Measurements from ENCODE around the gene SPATA33.
A peak's percentile ranks its signal among the peaks of the same experiment; 100 is the strongest.
"Not testable (repeated sequence)": the region's sequence is repeated elsewhere in the genome, so short reads cannot be mapped to it uniquely, and the experiment has no call there.

Gene SPATA33

GRCh38 chr16:89667000-89667399 is 9.4 kb downstream of the SPATA33 start:
- not testable (repeated sequence) for H3K4me3 ChIP-seq (ENCODE audit: extremely low read depth, insufficient read depth, low read length, poor library complexity, severe bottlenecking); H3K4me1 ChIP-seq (ENCODE audit: control insufficient read depth, insufficient read depth, low read length, poor library complexity, severe bottlenecking); H3K27ac ChIP-seq (ENCODE audit: low read depth, low read length, severe bottlenecking)
- peaks cover 13% of the 10 kb centered on the region for H3K9me3 ChIP-seq (ENCODE audit: control insufficient read depth, low read length)
- WGBS, 2 experiments (ENCODE audit: insufficient coverage in 2 of 2), result 57% methylated on average over 3 of the region's 7 CpGs; no CpG with 5 or more reads in 1 of the 2 experiments
- peaks cover 56% of the 10 kb centered on the region for H3K36me3 ChIP-seq (ENCODE audit: control insufficient read depth, insufficient read depth, low read length)

GRCh38 chr16:89667633-89668032 is 10.0 kb downstream of the SPATA33 start:
- 82 to 86% methylated on average over 9 of the region's 9 CpGs for WGBS, 2 experiments (ENCODE audit: insufficient coverage in 2 of 2)
- H3K27ac ChIP-seq (ENCODE audit: low read depth, low read length, severe bottlenecking), result no peak overlapping the region
- peaks cover 13% of the 10 kb centered on the region for H3K9me3 ChIP-seq (ENCODE audit: control insufficient read depth, low read length)
- H3K4me1 ChIP-seq (ENCODE audit: control insufficient read depth, insufficient read depth, low read length, poor library complexity, severe bottlenecking), result no peaks in the 10 kb centered on the region
- peaks cover 50% of the 10 kb centered on the region for H3K36me3 ChIP-seq (ENCODE audit: control insufficient read depth, insufficient read depth, low read length)
- no peak overlapping the region for H3K4me3 ChIP-seq (ENCODE audit: extremely low read depth, insufficient read depth, low read length, poor library complexity, severe bottlenecking)

- H3K27ac ChIP-seq (ENCODE audit: low read depth, low read length, severe bottlenecking), result no peak overlapping the region
- peaks cover 44% of the 10 kb centered on the region for H3K36me3 ChIP-seq (ENCODE audit: control insufficient read depth, insufficient read depth, low read length)
- H3K4me1 ChIP-seq (ENCODE audit: control insufficient read depth, insufficient read depth, low read length, poor library complexity, severe bottlenecking), result no peaks in the 10 kb centered on the region
- H3K9me3 ChIP-seq (ENCODE audit: control insufficient read depth, low read length), result peaks cover 13% of the 10 kb centered on the region
- WGBS, 2 experiments (ENCODE audit: insufficient coverage in 2 of 2), result 88 to 98% methylated on average over 4 to 5 of the region's 5 CpGs
- no peak overlapping the region for H3K4me3 ChIP-seq (ENCODE audit: extremely low read depth, insufficient read depth, low read length, poor library complexity, severe bottlenecking)
Observed at GRCh38 chr16:89668790-89669158, 11.1 kb downstream of the SPATA33 start.

GRCh38 chr16:89669755-89670154 is 12.1 kb downstream of the SPATA33 start:
- WGBS, 2 experiments (ENCODE audit: insufficient coverage in 2 of 2), result 91% methylated on average over 8 to 10 of the region's 13 CpGs
- Histone ChIP-seq H3K27ac (ENCODE audit: low read depth, low read length, severe bottlenecking) (no peak overlapping the region), H3K9me3 (ENCODE audit: control insufficient read depth, low read length) (peaks cover 16% of the 10 kb centered on the region), H3K4me3 (ENCODE audit: extremely low read depth, insufficient read depth, low read length, poor library complexity, severe bottlenecking) (no peak overlapping the region), H3K36me3 (ENCODE audit: control insufficient read depth, insufficient read depth, low read length) (peaks cover 37% of the 10 kb centered on the region), H3K4me1 (ENCODE audit: control insufficient read depth, insufficient read depth, low read length, poor library complexity, severe bottlenecking) (no peaks in the 10 kb centered on the region)

- Histone ChIP-seq H3K9me3 (ENCODE audit: control insufficient read depth, low read length) (peaks cover 13% of the 10 kb centered on the region), H3K36me3 (ENCODE audit: control insufficient read depth, insufficient read depth, low read length) (peaks cover 32% of the 10 kb centered on the region), H3K27ac (ENCODE audit: low read depth, low read length, severe bottlenecking) (no peak overlapping the region), H3K4me1 (ENCODE audit: control insufficient read depth, insufficient read depth, low read length, poor library complexity, severe bottlenecking) (no peaks in the 10 kb centered on the region), H3K4me3 (ENCODE audit: extremely low read depth, insufficient read depth, low read length, poor library complexity, severe bottlenecking) (no peak overlapping the region)
- 92 to 98% methylated on average over 6 to 8 of the region's 10 CpGs for WGBS, 2 experiments (ENCODE audit: insufficient coverage in 2 of 2)
Observed at GRCh38 chr16:89670496-89671431, 13.1 kb downstream of the SPATA33 start.

GRCh38 chr16:89671565-89671964 is 13.9 kb downstream of the SPATA33 start:
- no CpG with 5 or more reads among the region's 4 CpGs for WGBS, 2 experiments (ENCODE audit: insufficient coverage in 2 of 2)
- not testable (repeated sequence) for H3K4me1 ChIP-seq (ENCODE audit: control insufficient read depth, insufficient read depth, low read length, poor library complexity, severe bottlenecking); H3K27ac ChIP-seq (ENCODE audit: low read depth, low read length, severe bottlenecking); H3K4me3 ChIP-seq (ENCODE audit: extremely low read depth, insufficient read depth, low read length, poor library complexity, severe bottlenecking); H3K9me3 ChIP-seq (ENCODE audit: control insufficient read depth, low read length)
- H3K36me3 ChIP-seq (ENCODE audit: control insufficient read depth, insufficient read depth, low read length), result peaks cover 26% of the 10 kb centered on the region

GRCh38 chr16:89672177-89672941 is 14.7 kb downstream of the SPATA33 start:
- WGBS, 2 experiments (ENCODE audit: insufficient coverage in 2 of 2), result 94 to 98% methylated on average over 14 to 15 of the region's 16 CpGs
- Histone ChIP-seq H3K36me3 (ENCODE audit: control insufficient read depth, insufficient read depth, low read length) (peaks cover 26% of the 10 kb centered on the region), H3K9me3 (ENCODE audit: control insufficient read depth, low read length) (peaks cover 7% of the 10 kb centered on the region), H3K4me3 (ENCODE audit: extremely low read depth, insufficient read depth, low read length, poor library complexity, severe bottlenecking) (no peak overlapping the region), H3K27ac (ENCODE audit: low read depth, low read length, severe bottlenecking) (no peak overlapping the region), H3K4me1 (ENCODE audit: control insufficient read depth, insufficient read depth, low read length, poor library complexity, severe bottlenecking) (no peaks in the 10 kb centered on the region)

- no peak overlapping the region for H3K4me3 ChIP-seq (ENCODE audit: extremely low read depth, insufficient read depth, low read length, poor library complexity, severe bottlenecking)
- 100% methylated on average over 1 of the region's 2 CpGs for WGBS, 2 experiments (ENCODE audit: insufficient coverage in 2 of 2)
- peaks cover 32% of the 10 kb centered on the region for H3K9me3 ChIP-seq (ENCODE audit: control insufficient read depth, low read length)
- H3K27ac ChIP-seq (ENCODE audit: low read depth, low read length, severe bottlenecking), result no peak overlapping the region
- H3K4me1 ChIP-seq (ENCODE audit: control insufficient read depth, insufficient read depth, low read length, poor library complexity, severe bottlenecking), result no peaks in the 10 kb centered on the region
- peaks cover 37% of the 10 kb centered on the region for H3K36me3 ChIP-seq (ENCODE audit: control insufficient read depth, insufficient read depth, low read length)
Observed at GRCh38 chr16:89678258-89678657, 20.6 kb downstream of the SPATA33 start.

- 100% methylated on average over 1 of the region's 1 CpG; no CpG with 5 or more reads in 1 of the 2 experiments for WGBS, 2 experiments (ENCODE audit: insufficient coverage in 2 of 2)
- no peak overlapping the region for H3K27ac ChIP-seq (ENCODE audit: low read depth, low read length, severe bottlenecking)
- peaks cover 68% of the 10 kb centered on the region for H3K36me3 ChIP-seq (ENCODE audit: control insufficient read depth, insufficient read depth, low read length)
- peaks cover 19% of the 10 kb centered on the region for H3K9me3 ChIP-seq (ENCODE audit: control insufficient read depth, low read length)
- H3K4me3 ChIP-seq (ENCODE audit: extremely low read depth, insufficient read depth, low read length, poor library complexity, severe bottlenecking), result no peak overlapping the region
- H3K4me1 ChIP-seq (ENCODE audit: control insufficient read depth, insufficient read depth, low read length, poor library complexity, severe bottlenecking), result no peaks in the 10 kb centered on the region
Observed at GRCh38 chr16:89685916-89686315, 28.3 kb downstream of the SPATA33 start.

GRCh38 chr16:89686520-89687091 is 29.0 kb downstream of the SPATA33 start, which contains the start of gene CDK10:
TSS of gene CDK10 (plus strand) at chr16:89686689. CDS start at chr16:89686711, 22 bp downstream.
- Histone ChIP-seq H3K9me3 (ENCODE audit: control insufficient read depth, low read length) (peaks cover 14% of the 10 kb centered on the region), H3K4me1 (ENCODE audit: control insufficient read depth, insufficient read depth, low read length, poor library complexity, severe bottlenecking) (no peaks in the 10 kb centered on the region), H3K4me3 (ENCODE audit: extremely low read depth, insufficient read depth, low read length, poor library complexity, severe bottlenecking) (peak within 1 kb of the TSS; percentile 76), H3K36me3 (ENCODE audit: control insufficient read depth, insufficient read depth, low read length) (peaks cover 69% of the 10 kb centered on the region), H3K27ac (ENCODE audit: low read depth, low read length, severe bottlenecking) (peak within 1 kb of the TSS; percentile 79)
- WGBS, 2 experiments (ENCODE audit: insufficient coverage in 2 of 2), result 1% methylated on average over 54 to 66 of the region's 67 CpGs
